H1 (cell line): Measurements from ENCODE around the gene CEND1. TPM values are rescaled to one million over a fixed set of nuclear protein-coding genes. Genes with fewer than 3 reads are reported as not detected.
A peak's percentile ranks its signal among the peaks of the same experiment; 100 is the strongest.

Experiments used
- CTCF ChIA-PET: fragments of 300-600 bp; sonication (Branson Sonifier 250); formaldehyde crosslinking; loops from one replicate; lab custom pipeline; 2021; ENCODE audit not compliant: partially characterized antibody; lab: Charles Lee
- POLR2A ChIA-PET: fragments of 300-600 bp; sonication (Branson Sonifier 250); formaldehyde crosslinking; loops from one replicate; lab custom pipeline; 2021; ENCODE audit warnings: inconsistent platforms; ENCODE audit not compliant: partially characterized antibody; lab: Charles Lee
- DNase-seq, 2 experiments: peaks; one replicate each; pipeline versions ENCODE4 v3.0.0 to v3.0.0-alpha.2; 2010 to 2022; ENCODE audit warnings: low spot score in 2 of 2, low read depth in 1 of 2, mixed read lengths in 1 of 2
- FAIRE-seq: peaks from 2 replicates; lab custom pipeline; 2011; peaks lifted over from hg19 to GRCh38; lab: Jason Lieb, UNC
- H2AFZ ChIP-seq: 2 replicates; pipeline ENCODE4 v1.8.1; 2012; ENCODE audit warnings: low read length, inconsistent platforms
- H2AK5ac ChIP-seq: 2 replicates; pipeline ENCODE4 v1.6.1; 2013; ENCODE audit warnings: low read depth, low read length
- H2BK120ac ChIP-seq: replicated peaks from 2 replicates; pipeline ENCODE3; 2013; ENCODE audit warnings: low read depth, low read length, inconsistent platforms
- H2BK12ac ChIP-seq: 2 replicates; pipeline ENCODE4 v1.6.1; 2013; ENCODE audit warnings: low read depth, low read length
- H2BK15ac ChIP-seq: 2 replicates; pipeline ENCODE4 v1.6.1; 2013; ENCODE audit warnings: low read length
- H2BK20ac ChIP-seq: 2 replicates; pipeline ENCODE4 v1.6.1; 2013; ENCODE audit warnings: low read length
- H2BK5ac ChIP-seq: 2 replicates; pipeline ENCODE4 v1.6.1; 2013; ENCODE audit warnings: low read depth, low read length
- H3K14ac ChIP-seq: 2 replicates; pipeline ENCODE4 v1.6.1; 2013; ENCODE audit warnings: inconsistent platforms; ENCODE audit not compliant: insufficient read length
- H3K18ac ChIP-seq: 2 replicates; pipeline ENCODE4 v1.6.1; 2013; ENCODE audit warnings: low read length; ENCODE audit errors: extremely low read depth
- H3K23ac ChIP-seq: 2 replicates; pipeline ENCODE4 v1.6.1; 2013; ENCODE audit warnings: inconsistent platforms; ENCODE audit not compliant: insufficient read length
- H3K23me2 ChIP-seq: 2 replicates; pipeline ENCODE4 v1.6.1; 2013; ENCODE audit warnings: low read depth, low read length
- H3K27ac ChIP-seq: 2 replicates; pipeline ENCODE4 v1.6.1; 2011; ENCODE audit warnings: low read depth, low read length, inconsistent platforms
- H3K27me3 ChIP-seq, 4 experiments: replicated peaks in 1 of 4; 1 replicate in 1 of 4; 2 replicates in 3 of 4; pipeline versions ENCODE4 v1.6.1 to v1.8.1; 2011 to 2013; ENCODE audit warnings: low read length in 3 of 4, mild to moderate bottlenecking in 3 of 4, inconsistent platforms in 2 of 4, mixed read lengths in 2 of 4, moderate library complexity in 1 of 4; ENCODE audit not compliant: control insufficient read depth in 3 of 4, insufficient read depth in 3 of 4; ENCODE audit errors: extremely low read depth in 1 of 4
- H3K36me3 ChIP-seq, 4 experiments: 2 replicates each; pipeline versions ENCODE4 v1.6.1 to v1.8.1; 2011 to 2013; ENCODE audit warnings: mild to moderate bottlenecking in 4 of 4, low read length in 3 of 4, moderate library complexity in 2 of 4, control low read depth in 1 of 4, inconsistent platforms in 1 of 4; ENCODE audit not compliant: insufficient read depth in 4 of 4, control insufficient read depth in 2 of 4
- H3K4ac ChIP-seq: replicated peaks from 2 replicates; pipeline ENCODE3; 2013; ENCODE audit warnings: low read length, low read depth, mixed read lengths, inconsistent platforms; ENCODE audit not compliant: insufficient read length
- H3K4me1 ChIP-seq, 4 experiments: replicated peaks in 1 of 4; 1 replicate in 1 of 4; 2 replicates in 3 of 4; pipeline versions ENCODE4 v1.6.1 to v1.8.1; 2011 to 2013; ENCODE audit warnings: low read length in 3 of 4, inconsistent platforms in 2 of 4, mixed read lengths in 1 of 4; ENCODE audit not compliant: insufficient read depth in 4 of 4, control insufficient read depth in 3 of 4
- H3K4me2 ChIP-seq, 2 experiments: 2 replicates each; pipeline versions ENCODE4 v1.6.1 to v1.8.1; 2011 to 2013; ENCODE audit warnings: low read depth in 2 of 2, low read length in 2 of 2, control low read depth in 1 of 2, inconsistent platforms in 1 of 2, mild to moderate bottlenecking in 1 of 2; ENCODE audit not compliant: insufficient read depth in 1 of 2
- H3K4me3 ChIP-seq, 4 experiments: fragments of 200-600, 300-600 bp in 1 of 4; sonication (generic), shearing (Covaris generic), sonication (Bioruptor Twin) in 1 of 4; 2 replicates each; pipeline versions ENCODE4 v1.5.1 to v1.8.1; 2011 to 2016; ENCODE audit warnings: low read length in 4 of 4, low read depth in 3 of 4, control low read depth in 2 of 4, inconsistent platforms in 2 of 4, mild to moderate bottlenecking in 2 of 4, mixed read lengths in 1 of 4, moderate library complexity in 1 of 4; ENCODE audit not compliant: insufficient read depth in 2 of 4; ENCODE audit errors: extremely low read depth in 1 of 4
- H3K56ac ChIP-seq: replicated peaks from 2 replicates; pipeline ENCODE3; 2013; ENCODE audit warnings: low read depth, mild to moderate bottlenecking, mixed read lengths, low read length, inconsistent platforms; ENCODE audit not compliant: insufficient read length
- H3K79me1 ChIP-seq: 2 replicates; pipeline ENCODE4 v1.6.1; 2013; ENCODE audit warnings: low read depth, low read length, control low read depth
- H3K79me2 ChIP-seq, 2 experiments: 2 replicates each; pipeline versions ENCODE4 v1.6.1 to v1.8.1; 2012 to 2013; ENCODE audit warnings: low read length in 2 of 2, mild to moderate bottlenecking in 2 of 2, inconsistent platforms in 1 of 2; ENCODE audit not compliant: insufficient read depth in 2 of 2, control insufficient read depth in 1 of 2
- H3K9ac ChIP-seq, 4 experiments: replicated peaks in 1 of 4; 1 replicate in 1 of 4; 2 replicates in 3 of 4; pipeline versions ENCODE4 v1.6.1 to v1.8.1; 2011 to 2013; ENCODE audit warnings: low read depth in 3 of 4, low read length in 3 of 4, control low read depth in 2 of 4, mild to moderate bottlenecking in 2 of 4, moderate library complexity in 2 of 4, inconsistent platforms in 1 of 4; ENCODE audit errors: extremely low read depth in 1 of 4
- H3K9me3 ChIP-seq, 2 experiments: 2 replicates each; pipeline versions ENCODE4 v1.6.1 to v1.8.1; 2012 to 2013; ENCODE audit warnings: mild to moderate bottlenecking in 2 of 2, moderate library complexity in 2 of 2, control low read depth in 1 of 2, inconsistent platforms in 1 of 2, low read depth in 1 of 2, low read length in 1 of 2, mixed read lengths in 1 of 2; ENCODE audit not compliant: insufficient read depth in 2 of 2
- H4K20me1 ChIP-seq, 2 experiments: replicated peaks in 1 of 2; 2 replicates each; pipeline versions ENCODE3 to v1.8.1; 2011 to 2013; ENCODE audit warnings: inconsistent platforms in 2 of 2, low read length in 2 of 2, mild to moderate bottlenecking in 1 of 2; ENCODE audit not compliant: insufficient read depth in 2 of 2, control insufficient read depth in 1 of 2
- H4K5ac ChIP-seq: 2 replicates; pipeline ENCODE4 v1.6.1; 2013; ENCODE audit warnings: low read length, low read depth, mixed read lengths, inconsistent platforms; ENCODE audit not compliant: insufficient read length
- H4K8ac ChIP-seq: 2 replicates; pipeline ENCODE4 v1.8.0; 2013; ENCODE audit warnings: mild to moderate bottlenecking, moderate library complexity, low read length, inconsistent platforms; ENCODE audit not compliant: insufficient read depth; ENCODE audit errors: extremely low read depth
- H4K91ac ChIP-seq: replicated peaks from 2 replicates; pipeline ENCODE3; 2013; ENCODE audit warnings: low read length, mixed read lengths, inconsistent platforms; ENCODE audit not compliant: insufficient read length
- BACH1 ChIP-seq: IDR thresholded peaks from 2 replicates; pipeline ENCODE4 v1.6.1; 2012; ENCODE audit warnings: low read length, improper control_type of control experiment
- BRCA1 ChIP-seq: IDR thresholded peaks from 2 replicates; pipeline ENCODE4 v1.6.1; 2012; ENCODE audit warnings: low read depth, low read length, improper control_type of control experiment
- CHD2 ChIP-seq: IDR thresholded peaks from 2 replicates; pipeline ENCODE4 v1.6.1; 2012; ENCODE audit warnings: low read length, improper control_type of control experiment
- FOSL1 ChIP-seq: IDR thresholded peaks from 2 replicates; pipeline ENCODE4 v1.6.1; 2011; ENCODE audit warnings: mild to moderate bottlenecking, low read depth, low read length, moderate library complexity; ENCODE audit not compliant: insufficient read depth
- GTF2F1 ChIP-seq: IDR thresholded peaks from 2 replicates; pipeline ENCODE4 v1.6.1; 2012; ENCODE audit warnings: low read depth, low read length, improper control_type of control experiment, borderline replicate concordance
- KDM5A ChIP-seq: fragments of 200-600 bp; IDR thresholded peaks from 2 replicates; pipeline ENCODE4 v1.7.1; 2012; ENCODE audit warnings: mild to moderate bottlenecking, low read length, inconsistent platforms, mixed read lengths
- MAFK ChIP-seq: IDR thresholded peaks from 2 replicates; pipeline ENCODE4 v1.6.1; 2012; ENCODE audit warnings: low read depth, mild to moderate bottlenecking, improper control_type of control experiment, low read length
- NANOG ChIP-seq: IDR thresholded peaks from 2 replicates; pipeline ENCODE4 v1.6.1; 2011; ENCODE audit warnings: low read length, low read depth, mild to moderate bottlenecking, inconsistent platforms; ENCODE audit not compliant: insufficient read depth, poor library complexity, severe bottlenecking
- RFX5 ChIP-seq: IDR thresholded peaks from 2 replicates; pipeline ENCODE4 v1.6.1; 2011; ENCODE audit warnings: low read depth, low read length, improper control_type of control experiment, borderline replicate concordance
- SIX5 ChIP-seq: IDR thresholded peaks from 2 replicates; pipeline ENCODE4 v1.6.1; 2011; ENCODE audit warnings: mild to moderate bottlenecking, low read depth, low read length
- TAF1 ChIP-seq: IDR thresholded peaks from 2 replicates; pipeline ENCODE4 v1.6.1; 2011; ENCODE audit warnings: mild to moderate bottlenecking, low read depth, low read length
- WGBS, 2 experiments: shearing (Covaris generic) in 1 of 2; methylation state at CpG; one replicate each; pipeline versions ENCODE4 v1.1.6 to v1.1.7; 2013 to 2015; ENCODE audit warnings: low lambda C conversion rate in 2 of 2, mixed read lengths in 2 of 2, inconsistent platforms in 1 of 2, low coverage in 1 of 2, missing lambda C conversion rate in 1 of 2; ENCODE audit not compliant: insufficient replicate concordance in 2 of 2, insufficient coverage in 1 of 2, insufficient read length in 1 of 2; ENCODE audit errors: extremely low coverage in 1 of 2, missing lambda C conversion rate in 1 of 2; 5-methylcytosine and 5-hydroxymethylcytosine counted together
- polyA plus RNA-seq, 7 experiments: library from polyadenylated mRNA; depleted of rRNA in 3 of 7; stranded (reverse) in 5 of 7; unstranded in 2 of 7; fragments of >200 nt in 5 of 7; fragments of 200-250 nt in 2 of 7; gene quantifications; 1 replicate in 5 of 7; 2 replicates in 1 of 7; 4 replicates in 1 of 7; pipeline versions ENCODE4 v1.2.1 to v1.2.3, GENCODE V29; 2011 to 2013; ENCODE audit warnings: missing spikeins in 2 of 7, mixed read lengths in 2 of 7
- total RNA-seq: library from RNA; stranded (reverse); fragmentation: NEBNext Ultra II Directional; extraction: Animal tissue kit (Norgen Biotek cat#: 25700); gene quantifications from 2 replicates; pipeline ENCODE4 v1.2.1, GENCODE V29; 2021

CEND1 gene
- total and polyA plus RNA-seq, 2 of the 8 experiments (the other 6 are each of a cell fraction or from before 2014, with no cell fraction given) = 0.82 to 5.0 TPM

- Histone ChIP-seq H3K27me3 (peaks cover 6 to 39% (median 31%) of the 10 kb centered on the region in 4 experiments), H3K14ac (no peak within 1 kb of the TSS), H4K91ac (peak within 1 kb of the TSS; percentile 87), H3K4me1 (peaks cover 0 to 51% (median 43%) of the 10 kb centered on the region in 4 experiments; a peak in 6 of 7 replicates), H4K8ac (peak within 1 kb of the TSS; percentile 81), H3K9ac (peak within 1 kb of the TSS in 3 of 4 experiments; percentile 29 to 65 (median 62); a peak in 5 of 7 replicates), H3K79me2 (no peaks in the 10 kb centered on the region; a peak in 1 of 4 replicates), H3K27ac (no peak within 1 kb of the TSS), H2AFZ (no peak within 1 kb of the TSS), H3K18ac (peak within 1 kb of the TSS; percentile 97), H3K4me3 (peak within 1 kb of the TSS; percentile 51 to 76 (median 58)), H2BK20ac (0 out of 2 replicates have a peak within 1 kb of the TSS, but pooled peaks have one; percentile 72), H3K36me3 (peaks cover 0 to 9% (median 3%) of the 10 kb centered on the region in 4 experiments; a peak in 4 of 8 replicates), H3K9me3 (no peaks in the 10 kb centered on the region), H4K5ac (peak within 1 kb of the TSS; percentile 84), H3K4me2 (peak within 1 kb of the TSS; percentile 81 to 84), H2BK15ac (peak within 1 kb of the TSS; percentile 23; the same call in 1 of the 2 replicates), H3K23me2 (peaks cover 29% of the 10 kb centered on the region), H3K56ac (peak within 1 kb of the TSS; percentile 59), H3K4ac (peak within 1 kb of the TSS; percentile 78), H2BK12ac (peak within 1 kb of the TSS; percentile 23; the same call in 1 of the 2 replicates), H3K79me1 (no peaks in the 10 kb centered on the region; the same call in 1 of the 2 replicates), H2AK5ac (0 out of 2 replicates have a peak within 1 kb of the TSS, but pooled peaks have one; percentile 19), H2BK5ac (peak within 1 kb of the TSS; percentile 26; the same call in 1 of the 2 replicates), H2BK120ac (no peak within 1 kb of the TSS), H4K20me1 (peaks cover 2 to 19% of the 10 kb centered on the region in 2 experiments), H3K23ac (no peak within 1 kb of the TSS)
- DNase-seq (peak in 1 of 2 experiments; percentile 83), FAIRE-seq (no peak)
- 3% methylated on average over 17 of the region's 67 CpGs; no CpG with 5 or more reads in 1 of the 2 experiments for WGBS, 2 experiments
- ChIA-PET CTCF (interaction anchor here (0.6 to 2.4 kb wide), 4 partner anchors 11 to 102 kb away, joined by 3 to 7 read pairs (median 4); partner anchors contain the start of genes PNPLA2, POLR2L and TSPAN4), POLR2A (interaction anchor here (1.0 to 53.0 kb wide), 6 partner anchors 2 to 89 kb away, joined by 3 to 1917 read pairs (median 120); partner anchors contain the start of genes CD151, CEND1, CRACR2B and PIDD1)
- TF ChIP-seq GTF2F1 (no peak), FOSL1 (no peak), NANOG (no peak), BRCA1 (no peak), MAFK (no peak), SIX5 (no peak), BACH1 (no peak; the same call in 1 of the 2 replicates), RFX5 (no peak), CHD2 (no peak), TAF1 (no peak), KDM5A (no peak)
Observed at GRCh38 chr11:832529-833113, 42.7 kb upstream of the CEND1 start, which contains the start of gene CD151. Gene CD151 (plus strand): TSS chr11:832952. CDS start chr11:836070, 3,118 bp downstream.
